Measurements from ENCODE around the gene IGSF9.

GRCh38 chr1:159921251-159921650 is 24.2 kb downstream of the IGSF9 start:
- no peak for TF ChIP-seq CTCF (conservative IDR thresholded peaks at IDR 0.05; ENCODE audit: low read length)
- no peak for TF ChIP-seq EZH2phosphoT487 (IDR thresholded peaks at IDR 0.05; ENCODE audit: borderline replicate concordance)
